Tibial nerve (tissue), 4 donors: Measurements from ENCODE around the gene DHX32.

ENCODE experiments used
- CTCF ChIP-seq, 5 experiments: fragments of 200-600 bp in 3 of 5; fragments of 450-650 bp in 2 of 5; sonication (generic) in 3 of 5; IDR thresholded peaks; one replicate each; pipeline ENCODE4 v1.5.1; 2016 to 2019; ENCODE audit warnings: antibody characterized with exemption in 5 of 5, mild to moderate bottlenecking in 3 of 5, moderate library complexity in 2 of 5
- EP300 ChIP-seq, 2 donors: sonication (generic); formaldehyde crosslinking; IDR thresholded peaks; one replicate each; pipeline ENCODE4 v1.6.1; 2017; ENCODE audit warnings: antibody characterized with exemption in 2 of 2, mild to moderate bottlenecking in 1 of 2

- TF ChIP-seq CTCF (IDR thresholded peaks at IDR 0.05) (no peak), EP300 (IDR thresholded peaks at IDR 0.05) (no peak)
Observed at GRCh38 chr10:125824736-125825135, 56.4 kb downstream of the DHX32 start.
